ENCODE measurements around the gene RAB37.

- TF ChIP-seq CTCF (IDR thresholded peaks at IDR 0.05; ENCODE audit: insufficient read depth, low read length) = no peak
- no peak for TF ChIP-seq POLR2AphosphoS5 (IDR thresholded peaks at IDR 0.05; ENCODE audit: low read depth)
- TF ChIP-seq REST (IDR thresholded peaks at IDR 0.05; ENCODE audit: insufficient replicate concordance, low read depth) = no peak
Measured at GRCh38 chr17:74754832-74755231, 17.8 kb downstream of the RAB37 start.

Measured in HL-60 (cell line).